Liver (tissue), 9 donors: Measurements from ENCODE around the gene SLC26A4. TPM values are rescaled to one million over a fixed set of nuclear protein-coding genes. Genes with fewer than 3 reads are reported as not detected.

ENCODE experiments used
- DNase-seq: peaks from one replicate; pipeline ENCODE4 v3.0.0-alpha.2; 2017; ENCODE audit warnings: low spot score
- H3K27ac ChIP-seq, 2 donors: one replicate each; pipeline ENCODE4 v1.7.0; 2013; ENCODE audit warnings: inconsistent platforms in 2 of 2, low read length in 2 of 2, control low read depth in 1 of 2, low read depth in 1 of 2, mild to moderate bottlenecking in 1 of 2
- H3K27me3 ChIP-seq, 4 donors: one replicate each; pipeline versions ENCODE4 v1.6.1 to v1.7.0; 2013; ENCODE audit warnings: low read length in 3 of 4, inconsistent platforms in 1 of 4, mild to moderate bottlenecking in 1 of 4, moderate library complexity in 1 of 4; ENCODE audit not compliant: control insufficient read depth in 4 of 4, insufficient read depth in 4 of 4
- H3K36me3 ChIP-seq, 4 donors: one replicate each; pipeline versions ENCODE4 v1.6.1 to v1.7.0; 2013; ENCODE audit warnings: low read length in 3 of 4, mild to moderate bottlenecking in 3 of 4, low read depth in 1 of 4, moderate library complexity in 1 of 4; ENCODE audit not compliant: control insufficient read depth in 4 of 4, insufficient read depth in 3 of 4
- H3K4me1 ChIP-seq, 4 donors: one replicate each; pipeline versions ENCODE4 v1.6.1 to v1.7.0; 2013; ENCODE audit warnings: low read length in 3 of 4, mild to moderate bottlenecking in 3 of 4, moderate library complexity in 1 of 4; ENCODE audit not compliant: control insufficient read depth in 4 of 4, insufficient read depth in 4 of 4
- H3K4me3 ChIP-seq, 3 donors: one replicate each; pipeline versions ENCODE4 v1.6.1 to v1.7.0; 2013; ENCODE audit warnings: low read length in 3 of 3, control low read depth in 1 of 3, low read depth in 1 of 3, mild to moderate bottlenecking in 1 of 3
- H3K9ac ChIP-seq, 2 donors: one replicate each; pipeline ENCODE4 v1.7.0; 2013; ENCODE audit warnings: low read length in 2 of 2, mild to moderate bottlenecking in 2 of 2, moderate library complexity in 2 of 2, control low read depth in 1 of 2, low read depth in 1 of 2
- H3K9me3 ChIP-seq, 4 donors: one replicate each; pipeline versions ENCODE4 v1.6.1 to v1.7.0; 2013; ENCODE audit warnings: low read length in 3 of 4; ENCODE audit not compliant: control insufficient read depth in 4 of 4
- ATF3 ChIP-seq: IDR thresholded peaks from 2 replicates; pipeline ENCODE4 v1.6.1; 2016; ENCODE audit warnings: antibody characterized with exemption
- CTCF ChIP-seq: fragments of 150-350 bp; IDR thresholded peaks from 2 replicates; pipeline ENCODE4 v1.5.1; 2017; ENCODE audit warnings: improper control_type of control experiment, low read depth, low read length; ENCODE audit not compliant: missing input control
- EGR1 ChIP-seq, 2 donors: IDR thresholded peaks; 2 replicates each; pipeline ENCODE4 v1.6.1; 2016 to 2018; ENCODE audit warnings: antibody characterized with exemption in 2 of 2, low read depth in 2 of 2
- FOXA1 ChIP-seq: IDR thresholded peaks from 2 replicates; pipeline ENCODE4 v1.6.1; 2016; ENCODE audit warnings: antibody characterized with exemption
- FOXA2 ChIP-seq: IDR thresholded peaks from 2 replicates; pipeline ENCODE4 v1.6.1; 2016; ENCODE audit warnings: antibody characterized with exemption
- GABPA ChIP-seq, 2 donors: IDR thresholded peaks in 1 of 2; conservative IDR thresholded peaks in 1 of 2; 2 replicates each; pipeline ENCODE4 v1.6.1; 2016; ENCODE audit warnings: antibody characterized with exemption in 2 of 2, mild to moderate bottlenecking in 1 of 2, moderate library complexity in 1 of 2
- HNF4A ChIP-seq, 2 donors: conservative IDR thresholded peaks; 2 replicates each; pipeline ENCODE4 v1.6.1; 2016; ENCODE audit warnings: antibody characterized with exemption in 2 of 2, mild to moderate bottlenecking in 2 of 2
- HNF4G ChIP-seq: IDR thresholded peaks from 2 replicates; pipeline ENCODE4 v1.6.1; 2016; ENCODE audit warnings: antibody characterized with exemption
- JUND ChIP-seq, 2 donors: IDR thresholded peaks; 2 replicates each; pipeline ENCODE4 v1.6.1; 2016; ENCODE audit warnings: antibody characterized with exemption in 2 of 2
- NR2F2 ChIP-seq: IDR thresholded peaks from 2 replicates; pipeline ENCODE4 v1.6.1; 2016; ENCODE audit warnings: antibody characterized with exemption
- RAD21 ChIP-seq, 2 donors: IDR thresholded peaks; 2 replicates each; pipeline ENCODE4 v1.6.1; 2016; ENCODE audit warnings: antibody characterized with exemption in 2 of 2, mild to moderate bottlenecking in 2 of 2
- REST ChIP-seq: IDR thresholded peaks from 2 replicates; pipeline ENCODE4 v1.6.1; 2016; ENCODE audit warnings: antibody characterized with exemption, mild to moderate bottlenecking
- RXRA ChIP-seq, 2 donors: IDR thresholded peaks; 2 replicates each; pipeline ENCODE4 v1.6.1; 2017 to 2018; ENCODE audit warnings: antibody characterized with exemption in 2 of 2, mild to moderate bottlenecking in 1 of 2
- SP1 ChIP-seq: IDR thresholded peaks from 2 replicates; pipeline ENCODE4 v1.6.1; 2018; ENCODE audit warnings: antibody characterized with exemption, mild to moderate bottlenecking
- TAF1 ChIP-seq: conservative IDR thresholded peaks from 2 replicates; pipeline ENCODE4 v1.6.1; 2016; ENCODE audit warnings: antibody characterized with exemption, mild to moderate bottlenecking
- YY1 ChIP-seq: IDR thresholded peaks from 2 replicates; pipeline ENCODE4 v1.6.1; 2016; ENCODE audit warnings: antibody characterized with exemption, mild to moderate bottlenecking
- WGBS: extraction: QIAGEN DNeasy Blood & Tissue Kit; methylation state at CpG from one replicate; pipeline ENCODE4 v1.1.7; 2013; 5-methylcytosine and 5-hydroxymethylcytosine counted together
- polyA plus RNA-seq, 2 donors: library from polyadenylated mRNA; stranded (reverse) in 1 of 2; unstranded in 1 of 2; fragments of 200-250 nt in 1 of 2; fragments of >200 nt in 1 of 2; fragmentation: Nextera tagmentation in 1 of 2; extraction: Ambion mirVana in 1 of 2; gene quantifications; one replicate each; pipeline versions ENCODE4 v1.2.1 to v1.2.3, GENCODE V29; 2013 to 2015
- total RNA-seq, 2 donors: library from RNA; depleted of rRNA; stranded (reverse); fragments of >200 nt; gene quantifications; one replicate each; pipeline ENCODE4 v1.2.3, GENCODE V29; 2014
- TF ChIP-seq, protein P1 (sequence below): IDR thresholded peaks from 2 replicates; pipeline ENCODE4 v1.6.1; 2016; ENCODE audit warnings: antibody characterized with exemption
- TF ChIP-seq, protein P2 (sequence below): IDR thresholded peaks from 2 replicates; pipeline ENCODE4 v1.6.1; 2016; ENCODE audit warnings: antibody characterized with exemption
- donor health status: healthy.
- donor health status: healthy.
- donor health status: healthy.
- donor health status: healthy.
- donor health status: healthy.

Gene SLC26A4
- total and polyA plus RNA-seq, 4 donors: 0.08 to 0.25 (median 0.19) TPM; not detected in 1

- Histone ChIP-seq H3K27ac (peak overlapping the region; percentile 92 to 98), H3K27me3 (no peaks in the 10 kb centered on the region), H3K4me1 (peaks cover 5 to 31% (median 25%) of the 10 kb centered on the region in 4 donors), H3K36me3 (peaks cover 0 to 4% (median 1%) of the 10 kb centered on the region in 4 donors), H3K9me3 (no peaks in the 10 kb centered on the region), H3K9ac (peak overlapping the region; percentile 77 to 98), H3K4me3 (peak overlapping the region; percentile 72 to 100 (median 91))
- TF ChIP-seq NR2F2 (no peak), SP1 (no peak), JUND (IDR thresholded peaks at IDR 0.05) (no peak)
- TF ChIP-seq, protein P1, sequence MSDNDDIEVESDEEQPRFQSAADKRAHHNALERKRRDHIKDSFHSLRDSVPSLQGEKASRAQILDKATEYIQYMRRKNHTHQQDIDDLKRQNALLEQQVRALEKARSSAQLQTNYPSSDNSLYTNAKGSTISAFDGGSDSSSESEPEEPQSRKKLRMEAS: no peak
- under 1% methylated on average over 22 of the region's 22 CpGs for WGBS
- no peak for DNase-seq
Observed at GRCh38 chr7:107744345-107744750, 83.7 kb downstream of the SLC26A4 start.

GRCh38 chr7:107746006-107746405, 85.4 kb downstream of the SLC26A4 start:
- no peak for DNase-seq
- H3K27ac ChIP-seq: no peak overlapping the region
- H3K9ac ChIP-seq: no peak overlapping the region
- no peak for TF ChIP-seq REST
- TF ChIP-seq RAD21 (IDR thresholded peaks at IDR 0.05): no peak
- TF ChIP-seq FOXA2: no peak
- TF ChIP-seq, protein P2, sequence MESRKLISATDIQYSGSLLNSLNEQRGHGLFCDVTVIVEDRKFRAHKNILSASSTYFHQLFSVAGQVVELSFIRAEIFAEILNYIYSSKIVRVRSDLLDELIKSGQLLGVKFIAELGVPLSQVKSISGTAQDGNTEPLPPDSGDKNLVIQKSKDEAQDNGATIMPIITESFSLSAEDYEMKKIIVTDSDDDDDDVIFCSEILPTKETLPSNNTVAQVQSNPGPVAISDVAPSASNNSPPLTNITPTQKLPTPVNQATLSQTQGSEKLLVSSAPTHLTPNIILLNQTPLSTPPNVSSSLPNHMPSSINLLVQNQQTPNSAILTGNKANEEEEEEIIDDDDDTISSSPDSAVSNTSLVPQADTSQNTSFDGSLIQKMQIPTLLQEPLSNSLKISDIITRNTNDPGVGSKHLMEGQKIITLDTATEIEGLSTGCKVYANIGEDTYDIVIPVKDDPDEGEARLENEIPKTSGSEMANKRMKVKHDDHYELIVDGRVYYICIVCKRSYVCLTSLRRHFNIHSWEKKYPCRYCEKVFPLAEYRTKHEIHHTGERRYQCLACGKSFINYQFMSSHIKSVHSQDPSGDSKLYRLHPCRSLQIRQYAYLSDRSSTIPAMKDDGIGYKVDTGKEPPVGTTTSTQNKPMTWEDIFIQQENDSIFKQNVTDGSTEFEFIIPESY: no peak
- no peak for TF ChIP-seq SP1
- no peak for TF ChIP-seq NR2F2
- TF ChIP-seq HNF4A (conservative IDR thresholded peaks at IDR 0.05): no peak
- no peak for TF ChIP-seq EGR1 (IDR thresholded peaks at IDR 0.05; ENCODE audit: low read depth in 2 of 2)
- no peak for TF ChIP-seq TAF1
- TF ChIP-seq GABPA (IDR thresholded peaks at IDR 0.05 in 1 of 2, conservative IDR thresholded peaks at IDR 0.05 in 1 of 2): no peak
- no peak for TF ChIP-seq RXRA (IDR thresholded peaks at IDR 0.05)
- no peak for TF ChIP-seq YY1
- no peak for TF ChIP-seq CTCF
- TF ChIP-seq, protein P1: no peak
- no peak for TF ChIP-seq JUND (IDR thresholded peaks at IDR 0.05)
- TF ChIP-seq FOXA1: no peak
- no peak for TF ChIP-seq ATF3
- no peak for TF ChIP-seq HNF4G
- H3K9me3 ChIP-seq: no peaks in the 10 kb centered on the region
- peaks cover 0 to 11% (median 9%) of the 10 kb centered on the region in 4 donors for H3K36me3 ChIP-seq
- H3K4me1 ChIP-seq: peaks cover 5 to 31% (median 25%) of the 10 kb centered on the region in 4 donors
- H3K4me3 ChIP-seq: no peak overlapping the region
- WGBS: 72% methylated on average over 3 of the region's 3 CpGs
- H3K27me3 ChIP-seq: no peaks in the 10 kb centered on the region
